Measurements from ENCODE around the gene POF1B.
A peak's percentile ranks its signal among the peaks of the same experiment; 100 is the strongest.
"Not testable (repeated sequence)": the region's sequence is repeated elsewhere in the genome, so short reads cannot be mapped to it uniquely, and the experiment has no call there.

The POF1B gene

GRCh38 chrX:85309717-85310116 lies 69.7 kb downstream of the POF1B start:
- H3K36me3 ChIP-seq (ENCODE audit: control insufficient read depth, insufficient read depth, low read length): no peaks in the 10 kb centered on the region
- H3K4me2 ChIP-seq (ENCODE audit: low read length): no peak overlapping the region
- H3K9ac ChIP-seq: no peak overlapping the region
- H3K27ac ChIP-seq: no peak overlapping the region
- no peak overlapping the region for H2AFZ ChIP-seq
- H3K4me1 ChIP-seq: no peaks in the 10 kb centered on the region
- H3K79me2 ChIP-seq: no peaks in the 10 kb centered on the region
- TF ChIP-seq, protein P1, sequence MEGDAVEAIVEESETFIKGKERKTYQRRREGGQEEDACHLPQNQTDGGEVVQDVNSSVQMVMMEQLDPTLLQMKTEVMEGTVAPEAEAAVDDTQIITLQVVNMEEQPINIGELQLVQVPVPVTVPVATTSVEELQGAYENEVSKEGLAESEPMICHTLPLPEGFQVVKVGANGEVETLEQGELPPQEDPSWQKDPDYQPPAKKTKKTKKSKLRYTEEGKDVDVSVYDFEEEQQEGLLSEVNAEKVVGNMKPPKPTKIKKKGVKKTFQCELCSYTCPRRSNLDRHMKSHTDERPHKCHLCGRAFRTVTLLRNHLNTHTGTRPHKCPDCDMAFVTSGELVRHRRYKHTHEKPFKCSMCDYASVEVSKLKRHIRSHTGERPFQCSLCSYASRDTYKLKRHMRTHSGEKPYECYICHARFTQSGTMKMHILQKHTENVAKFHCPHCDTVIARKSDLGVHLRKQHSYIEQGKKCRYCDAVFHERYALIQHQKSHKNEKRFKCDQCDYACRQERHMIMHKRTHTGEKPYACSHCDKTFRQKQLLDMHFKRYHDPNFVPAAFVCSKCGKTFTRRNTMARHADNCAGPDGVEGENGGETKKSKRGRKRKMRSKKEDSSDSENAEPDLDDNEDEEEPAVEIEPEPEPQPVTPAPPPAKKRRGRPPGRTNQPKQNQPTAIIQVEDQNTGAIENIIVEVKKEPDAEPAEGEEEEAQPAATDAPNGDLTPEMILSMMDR (IDR thresholded peaks at IDR 0.05): no peak
- H3K27me3 ChIP-seq (ENCODE audit: control insufficient read depth, insufficient read depth, low read length): no peaks in the 10 kb centered on the region
- H3K9me3 ChIP-seq (ENCODE audit: control insufficient read depth, low read length): no peaks in the 10 kb centered on the region
- no peak overlapping the region for H3K4me3 ChIP-seq (ENCODE audit: low read depth, low read length)

GRCh38 chrX:85303544-85303943 lies 75.9 kb downstream of the POF1B start:
- Histone ChIP-seq H2AFZ (no peak overlapping the region), H3K4me1 (no peaks in the 10 kb centered on the region), H3K4me2 (ENCODE audit: low read length) (no peak overlapping the region), H3K9ac (no peak overlapping the region), H3K79me2 (no peaks in the 10 kb centered on the region), H3K36me3 (ENCODE audit: control insufficient read depth, insufficient read depth, low read length) (no peaks in the 10 kb centered on the region), H3K27me3 (ENCODE audit: control insufficient read depth, insufficient read depth, low read length) (no peaks in the 10 kb centered on the region), H3K27ac (no peak overlapping the region), H3K4me3 (ENCODE audit: low read depth, low read length) (no peak overlapping the region), H3K9me3 (ENCODE audit: control insufficient read depth, low read length) (no peaks in the 10 kb centered on the region)
- TF ChIP-seq, protein P1 (IDR thresholded peaks at IDR 0.05): no peak

- H3K4me3 ChIP-seq (ENCODE audit: low read depth, low read length): no peak overlapping the region
- no peak overlapping the region for H3K27ac ChIP-seq
- no peak overlapping the region for H3K4me2 ChIP-seq (ENCODE audit: low read length)
- H3K36me3 ChIP-seq (ENCODE audit: control insufficient read depth, insufficient read depth, low read length): no peaks in the 10 kb centered on the region
- no peak overlapping the region for H2AFZ ChIP-seq
- H3K79me2 ChIP-seq: no peaks in the 10 kb centered on the region
- H3K27me3 ChIP-seq (ENCODE audit: control insufficient read depth, insufficient read depth, low read length): no peaks in the 10 kb centered on the region
- no peaks in the 10 kb centered on the region for H3K9me3 ChIP-seq (ENCODE audit: control insufficient read depth, low read length)
- no peaks in the 10 kb centered on the region for H3K4me1 ChIP-seq
- TF ChIP-seq, protein P1 (IDR thresholded peaks at IDR 0.05): no peak
- H3K9ac ChIP-seq: no peak overlapping the region
These were observed 90.3 kb downstream of the POF1B start for GRCh38 chrX:85288992-85289723.

- H3K27me3 ChIP-seq (ENCODE audit: control insufficient read depth, insufficient read depth, low read length); H3K9ac ChIP-seq; H3K4me3 ChIP-seq (ENCODE audit: low read depth, low read length); H3K27ac ChIP-seq; H2AFZ ChIP-seq; H3K36me3 ChIP-seq (ENCODE audit: control insufficient read depth, insufficient read depth, low read length); H3K9me3 ChIP-seq (ENCODE audit: control insufficient read depth, low read length); H3K79me2 ChIP-seq; H3K4me2 ChIP-seq (ENCODE audit: low read length); H3K4me1 ChIP-seq: not testable (repeated sequence)
These were observed 94.2 kb downstream of the POF1B start for GRCh38 chrX:85285286-85285685.

GRCh38 chrX:85244450-85245211 lies 134.8 kb downstream of the POF1B start:
- peak overlapping the region; percentile 53 for H3K27ac ChIP-seq

More at GRCh38 chrX:85244450-85245211, 134.8 kb downstream of the POF1B start:
- H3K4me2 ChIP-seq (ENCODE audit: low read length): peak overlapping the region; percentile 73
- H2AFZ ChIP-seq: peak overlapping the region; percentile 82
- no peaks in the 10 kb centered on the region for H3K27me3 ChIP-seq (ENCODE audit: control insufficient read depth, insufficient read depth, low read length)
- no peak overlapping the region for H3K9ac ChIP-seq
- no peaks in the 10 kb centered on the region for H3K36me3 ChIP-seq (ENCODE audit: control insufficient read depth, insufficient read depth, low read length)
- H3K4me3 ChIP-seq (ENCODE audit: low read depth, low read length): peak overlapping the region; percentile 59
- no peaks in the 10 kb centered on the region for H3K9me3 ChIP-seq (ENCODE audit: control insufficient read depth, low read length)
- H3K4me1 ChIP-seq: no peaks in the 10 kb centered on the region
- no peaks in the 10 kb centered on the region for H3K79me2 ChIP-seq
- TF ChIP-seq, protein P1 (IDR thresholded peaks at IDR 0.05): no peak

Measured in parathyroid adenoma (tissue), 2 donors.